IMR-90 (cell line): Measurements from ENCODE around the gene PIP5K1C. TPM values are rescaled to one million over a fixed set of nuclear protein-coding genes. Genes with fewer than 3 reads are reported as not detected.

ENCODE experiments used
- ATAC-seq: fragments of 200-7000 bp; cut with Tn5 transposase; 2 replicates; pipeline ENCODE4 v1.9.1; 2020; ENCODE audit warnings: low read depth, mild to moderate bottlenecking, moderate library complexity
- BruUV-seq: library from RNA; stranded (reverse); fragments of 400-500 nt; replicated peaks from 2 replicates; lab custom pipeline; 2021; lab: Mats Ljungman, UMichigan
- CTCF ChIA-PET: fragments of 300-600 bp; formaldehyde crosslinking; extraction: SDS; loops from one replicate; lab custom pipeline; 2021; ENCODE audit warnings: antibody characterized with exemption; lab: Yijun Ruan, JAX
- POLR2A ChIA-PET: fragments of 300-600 bp; sonication (Branson Sonifier 250); formaldehyde crosslinking; loops from one replicate; lab custom pipeline; 2022; ENCODE audit warnings: antibody characterized with exemption; ENCODE audit not compliant: unreplicated experiment; lab: Charles Lee
- DNase-seq: peaks from one replicate; pipeline ENCODE4 v3.0.0; 2013
- H2AFZ ChIP-seq: replicated peaks from 2 replicates; pipeline ENCODE3; 2013; ENCODE audit warnings: low read length, mild to moderate bottlenecking; ENCODE audit not compliant: poor library complexity
- H2AK5ac ChIP-seq: 2 replicates; pipeline ENCODE4 v1.6.1; 2013; ENCODE audit warnings: low read depth, low read length, inconsistent platforms
- H2AK9ac ChIP-seq: replicated peaks from 2 replicates; pipeline ENCODE3; 2013; ENCODE audit warnings: mild to moderate bottlenecking, low read depth, low read length, moderate library complexity; ENCODE audit not compliant: poor library complexity
- H2BK120ac ChIP-seq: 2 replicates; pipeline ENCODE4 v1.6.1; 2013; ENCODE audit warnings: low read depth, low read length, inconsistent platforms
- H2BK15ac ChIP-seq: 3 replicates; pipeline ENCODE4 v1.6.1; 2013; ENCODE audit warnings: low read depth, low read length, inconsistent platforms
- H2BK20ac ChIP-seq: 2 replicates; pipeline ENCODE4 v1.6.1; 2013; ENCODE audit warnings: low read depth, mild to moderate bottlenecking, inconsistent platforms, low read length, moderate library complexity
- H2BK5ac ChIP-seq: 2 replicates; pipeline ENCODE4 v1.6.1; 2013; ENCODE audit warnings: mild to moderate bottlenecking, low read depth, low read length, inconsistent platforms; ENCODE audit not compliant: poor library complexity, severe bottlenecking
- H3K14ac ChIP-seq: replicated peaks from 2 replicates; pipeline ENCODE4 v1.6.1; 2013; ENCODE audit warnings: low read depth, low read length, inconsistent platforms
- H3K18ac ChIP-seq: 2 replicates; pipeline ENCODE4 v1.6.1; 2013; ENCODE audit warnings: low read depth, low read length, control low read depth
- H3K23ac ChIP-seq: 2 replicates; pipeline ENCODE4 v1.6.1; 2013; ENCODE audit warnings: low read depth, low read length, inconsistent platforms
- H3K27ac ChIP-seq: 2 replicates; pipeline ENCODE4 v1.5.1; 2013; ENCODE audit warnings: mild to moderate bottlenecking, control low read depth, low read length; ENCODE audit not compliant: insufficient read depth
- H3K27me3 ChIP-seq: 2 replicates; pipeline ENCODE4 v1.6.1; 2013; ENCODE audit warnings: low read length; ENCODE audit not compliant: control insufficient read depth, insufficient read depth
- H3K36me3 ChIP-seq: 2 replicates; pipeline ENCODE4 v1.6.1; 2013; ENCODE audit warnings: low read length, mixed read lengths; ENCODE audit not compliant: control insufficient read depth, insufficient read depth
- H3K4ac ChIP-seq: 2 replicates; pipeline ENCODE4 v1.6.1; 2013; ENCODE audit warnings: low read depth, low read length, inconsistent platforms
- H3K4me1 ChIP-seq: 2 replicates; pipeline ENCODE4 v1.6.1; 2013; ENCODE audit warnings: low read length, mixed read lengths; ENCODE audit not compliant: control insufficient read depth, insufficient read depth
- H3K4me2 ChIP-seq: 2 replicates; pipeline ENCODE4 v1.6.1; 2013; ENCODE audit warnings: low read depth, mild to moderate bottlenecking, control low read depth, low read length, moderate library complexity
- H3K4me3 ChIP-seq: 2 replicates; pipeline ENCODE4 v1.5.1; 2013; ENCODE audit warnings: low read depth, mild to moderate bottlenecking, control low read depth, low read length, moderate library complexity; ENCODE audit not compliant: insufficient read depth
- H3K56ac ChIP-seq: 2 replicates; pipeline ENCODE4 v1.6.1; 2013; ENCODE audit warnings: low read length, inconsistent platforms; ENCODE audit not compliant: insufficient read depth; ENCODE audit errors: extremely low read depth
- H3K79me1 ChIP-seq, 2 experiments: 2 replicates each; pipeline ENCODE4 v1.6.1; 2013; ENCODE audit warnings: low read length in 2 of 2, inconsistent platforms in 1 of 2, low read depth in 1 of 2
- H3K9ac ChIP-seq: 2 replicates; pipeline ENCODE4 v1.6.1; 2013; ENCODE audit warnings: low read depth, low read length, control low read depth
- H3K9me1 ChIP-seq: 2 replicates; pipeline ENCODE4 v1.6.1; 2013; ENCODE audit warnings: low read length, inconsistent platforms; ENCODE audit not compliant: insufficient read depth
- H3K9me3 ChIP-seq: 2 replicates; pipeline ENCODE4 v1.6.1; 2013; ENCODE audit warnings: low read length; ENCODE audit not compliant: control insufficient read depth, insufficient read depth
- H4K20me1 ChIP-seq: 2 replicates; pipeline ENCODE4 v1.6.1; 2013; ENCODE audit warnings: low read length, inconsistent platforms; ENCODE audit not compliant: insufficient read depth
- H4K5ac ChIP-seq: 2 replicates; pipeline ENCODE4 v1.6.1; 2013; ENCODE audit warnings: mild to moderate bottlenecking, low read depth, low read length, control low read depth
- H4K8ac ChIP-seq, 2 experiments: 2 replicates each; pipeline ENCODE4 v1.6.1; 2013; ENCODE audit warnings: low read depth in 2 of 2, low read length in 2 of 2, control low read depth in 1 of 2, inconsistent platforms in 1 of 2
- H4K91ac ChIP-seq: 2 replicates; pipeline ENCODE4 v1.6.1; 2013; ENCODE audit warnings: low read depth, low read length, inconsistent platforms; ENCODE audit not compliant: insufficient read depth
- BHLHE40 ChIP-seq: fragments of 150-350 bp; IDR thresholded peaks from 2 replicates; pipeline ENCODE4 v1.6.1; 2016; ENCODE audit warnings: mild to moderate bottlenecking, low read depth, low read length
- CEBPB ChIP-seq: IDR thresholded peaks from 2 replicates; pipeline ENCODE4 v1.6.1; 2012; ENCODE audit warnings: low read depth, low read length, improper control_type of control experiment
- CHD1 ChIP-seq: IDR thresholded peaks from 2 replicates; pipeline ENCODE4 v1.6.1; 2012; ENCODE audit warnings: low read depth, low read length, improper control_type of control experiment
- FOS ChIP-seq: fragments of 150-350 bp; IDR thresholded peaks from 2 replicates; pipeline ENCODE4 v1.6.1; 2016; ENCODE audit warnings: low read depth, low read length
- MXI1 ChIP-seq: IDR thresholded peaks from 2 replicates; pipeline ENCODE4 v1.6.1; 2012; ENCODE audit warnings: low read depth, mild to moderate bottlenecking, low read length, moderate library complexity, borderline replicate concordance
- NFE2L2 ChIP-seq: fragments of 150-350 bp; IDR thresholded peaks from 2 replicates; pipeline ENCODE4 v1.6.1; 2016; ENCODE audit warnings: low read depth, mild to moderate bottlenecking, low read length
- RCOR1 ChIP-seq: IDR thresholded peaks from 2 replicates; pipeline ENCODE4 v1.6.1; 2012; ENCODE audit warnings: mild to moderate bottlenecking, low read length, improper control_type of control experiment; ENCODE audit not compliant: insufficient replicate concordance
- SMC3 ChIP-seq: fragments of 150-350 bp; IDR thresholded peaks from 2 replicates; pipeline ENCODE4 v1.6.1; 2016; ENCODE audit warnings: low read depth, mild to moderate bottlenecking, antibody characterized with exemption, low read length, moderate library complexity
- WGBS, 2 experiments: methylation state at CpG; one replicate each; pipeline versions ENCODE4 v1.1.5 to v1.1.7; 2013; ENCODE audit warnings: missing lambda C conversion rate in 2 of 2; ENCODE audit not compliant: insufficient read length in 1 of 2; ENCODE audit errors: extremely low coverage in 2 of 2; 5-methylcytosine and 5-hydroxymethylcytosine counted together
- dilution Hi-C: fragments of 300-500 bp; cut with HindIII; formaldehyde crosslinking; loops from one replicate; pipeline ENCODE4 v1.14.3; 2018; ENCODE audit warnings: low sequenced_read_pairs; ENCODE audit not compliant: unreplicated experiment
- in situ Hi-C: fragments of 300-500 bp; cut with MboI; formaldehyde crosslinking; loops from 3 replicates; pipeline ENCODE4 v1.14.3; 2019; ENCODE audit warnings: low sequenced_read_pairs, inconsistent platforms, mixed read lengths
- intact Hi-C: fragments of 100-400 bp; cut with micrococcal nuclease; formaldehyde crosslinking; loops from 2 replicates; pipeline ENCODE4 v1.10.0; 2022
- polyA plus RNA-seq, 3 experiments: library from polyadenylated mRNA; depleted of rRNA; stranded (reverse); fragments of >200 nt; gene quantifications; 2 replicates each; pipeline ENCODE4 v1.2.3, GENCODE V29; 2012; ENCODE audit warnings: low replicate concordance in 1 of 3
- total RNA-seq: library from RNA; depleted of rRNA; stranded (reverse); fragments of >200 nt; gene quantifications from 2 replicates; pipeline ENCODE4 v1.2.3, GENCODE V29; 2012
- TF ChIP-seq, protein P1 (sequence below): fragments of 150-350 bp; IDR thresholded peaks from 2 replicates; pipeline ENCODE4 v1.6.1; 2016; ENCODE audit warnings: low read depth, mild to moderate bottlenecking, low read length, moderate library complexity, borderline replicate concordance
- TF ChIP-seq, protein P2 (sequence below): conservative IDR thresholded peaks from 2 replicates; pipeline ENCODE4 v1.5.1; 2012; ENCODE audit warnings: mild to moderate bottlenecking, low read depth, low read length, improper control_type of control experiment
- TF ChIP-seq, protein P3 (sequence below): fragments of 150-350 bp; IDR thresholded peaks from 2 replicates; pipeline ENCODE4 v1.6.1; 2017; ENCODE audit warnings: mild to moderate bottlenecking, antibody characterized with exemption, low read length, low read depth

PIP5K1C gene
- total and polyA plus RNA-seq, 2 of the 4 experiments (the other 2 are of a cell fraction): 13.6 to 23.3 TPM

DNA sequence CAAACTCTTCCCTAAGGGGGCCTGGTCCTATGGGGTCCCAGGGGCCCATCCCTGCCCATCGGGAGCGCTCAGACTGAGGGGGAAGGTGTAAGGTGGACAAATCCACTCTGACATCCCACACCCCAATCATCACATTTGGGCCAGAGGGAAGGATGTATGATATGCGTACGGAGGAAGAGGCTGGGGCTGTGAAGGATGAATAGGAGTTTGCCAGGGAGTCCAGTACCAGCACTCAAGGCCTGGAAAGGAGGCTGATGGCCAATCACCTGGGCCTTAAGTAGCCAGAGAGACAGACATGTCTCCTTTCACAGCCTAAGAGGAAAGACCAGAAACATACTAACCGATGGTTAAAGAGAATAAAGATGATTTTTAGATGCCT lies 22.8 kb upstream of the PIP5K1C start:
- H3K56ac ChIP-seq: no peak overlapping the region
- BruUV-seq: no TSS peak

More for the DNA sequence above, 22.8 kb upstream of the PIP5K1C start:
- no peak overlapping the region for H4K91ac ChIP-seq
- H4K20me1 ChIP-seq: no peaks in the 10 kb centered on the region
- ATAC-seq (no peak), DNase-seq (no peak)
- H3K4ac ChIP-seq: no peak overlapping the region
- WGBS, 2 experiments: no CpG with 5 or more reads among the region's 5 CpGs
- in situ Hi-C loops: no loop called here
- H3K9ac ChIP-seq: no peak overlapping the region
- no peak overlapping the region for H2BK5ac ChIP-seq
- no peaks in the 10 kb centered on the region for H3K79me1 ChIP-seq
- no peak overlapping the region for H3K4me2 ChIP-seq
- TF ChIP-seq, protein P1, sequence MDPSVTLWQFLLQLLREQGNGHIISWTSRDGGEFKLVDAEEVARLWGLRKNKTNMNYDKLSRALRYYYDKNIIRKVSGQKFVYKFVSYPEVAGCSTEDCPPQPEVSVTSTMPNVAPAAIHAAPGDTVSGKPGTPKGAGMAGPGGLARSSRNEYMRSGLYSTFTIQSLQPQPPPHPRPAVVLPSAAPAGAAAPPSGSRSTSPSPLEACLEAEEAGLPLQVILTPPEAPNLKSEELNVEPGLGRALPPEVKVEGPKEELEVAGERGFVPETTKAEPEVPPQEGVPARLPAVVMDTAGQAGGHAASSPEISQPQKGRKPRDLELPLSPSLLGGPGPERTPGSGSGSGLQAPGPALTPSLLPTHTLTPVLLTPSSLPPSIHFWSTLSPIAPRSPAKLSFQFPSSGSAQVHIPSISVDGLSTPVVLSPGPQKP: no peak
- no peak for TF ChIP-seq BHLHE40
- TF ChIP-seq SMC3: no peak
- TF ChIP-seq CEBPB: no peak
- no peak for TF ChIP-seq RCOR1
- TF ChIP-seq MXI1: no peak
- TF ChIP-seq, protein P2, sequence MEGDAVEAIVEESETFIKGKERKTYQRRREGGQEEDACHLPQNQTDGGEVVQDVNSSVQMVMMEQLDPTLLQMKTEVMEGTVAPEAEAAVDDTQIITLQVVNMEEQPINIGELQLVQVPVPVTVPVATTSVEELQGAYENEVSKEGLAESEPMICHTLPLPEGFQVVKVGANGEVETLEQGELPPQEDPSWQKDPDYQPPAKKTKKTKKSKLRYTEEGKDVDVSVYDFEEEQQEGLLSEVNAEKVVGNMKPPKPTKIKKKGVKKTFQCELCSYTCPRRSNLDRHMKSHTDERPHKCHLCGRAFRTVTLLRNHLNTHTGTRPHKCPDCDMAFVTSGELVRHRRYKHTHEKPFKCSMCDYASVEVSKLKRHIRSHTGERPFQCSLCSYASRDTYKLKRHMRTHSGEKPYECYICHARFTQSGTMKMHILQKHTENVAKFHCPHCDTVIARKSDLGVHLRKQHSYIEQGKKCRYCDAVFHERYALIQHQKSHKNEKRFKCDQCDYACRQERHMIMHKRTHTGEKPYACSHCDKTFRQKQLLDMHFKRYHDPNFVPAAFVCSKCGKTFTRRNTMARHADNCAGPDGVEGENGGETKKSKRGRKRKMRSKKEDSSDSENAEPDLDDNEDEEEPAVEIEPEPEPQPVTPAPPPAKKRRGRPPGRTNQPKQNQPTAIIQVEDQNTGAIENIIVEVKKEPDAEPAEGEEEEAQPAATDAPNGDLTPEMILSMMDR: no peak
- no peak for TF ChIP-seq CHD1
- no peak for TF ChIP-seq NFE2L2
- TF ChIP-seq, protein P3, sequence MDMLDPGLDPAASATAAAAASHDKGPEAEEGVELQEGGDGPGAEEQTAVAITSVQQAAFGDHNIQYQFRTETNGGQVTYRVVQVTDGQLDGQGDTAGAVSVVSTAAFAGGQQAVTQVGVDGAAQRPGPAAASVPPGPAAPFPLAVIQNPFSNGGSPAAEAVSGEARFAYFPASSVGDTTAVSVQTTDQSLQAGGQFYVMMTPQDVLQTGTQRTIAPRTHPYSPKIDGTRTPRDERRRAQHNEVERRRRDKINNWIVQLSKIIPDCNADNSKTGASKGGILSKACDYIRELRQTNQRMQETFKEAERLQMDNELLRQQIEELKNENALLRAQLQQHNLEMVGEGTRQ: no peak
- TF ChIP-seq FOS: no peak
- H2BK15ac ChIP-seq: no peak overlapping the region
- peak overlapping the region; percentile 72 for H2AK9ac ChIP-seq
- H3K4me3 ChIP-seq: no peak overlapping the region
- no peak overlapping the region for H3K27ac ChIP-seq
- H3K9me3 ChIP-seq: no peaks in the 10 kb centered on the region
- H2AFZ ChIP-seq: no peak overlapping the region
- H3K18ac ChIP-seq: no peak overlapping the region
- no peak overlapping the region for H4K8ac ChIP-seq
- no peaks in the 10 kb centered on the region for H3K36me3 ChIP-seq
- no peaks in the 10 kb centered on the region for H3K4me1 ChIP-seq
- no peak overlapping the region for H3K14ac ChIP-seq
- no peak overlapping the region for H3K23ac ChIP-seq
- ChIA-PET CTCF (no interaction called here), POLR2A (no interaction called here)
- H4K5ac ChIP-seq: no peak overlapping the region
- intact Hi-C loops: no loop called here
- H2AK5ac ChIP-seq: no peak overlapping the region
- peaks cover 38% of the 10 kb centered on the region for H3K27me3 ChIP-seq
- no peak overlapping the region for H2BK120ac ChIP-seq
- dilution Hi-C loops: no loop called here
- no peaks in the 10 kb centered on the region for H3K9me1 ChIP-seq
- no peak overlapping the region for H2BK20ac ChIP-seq
